Activated effector memory CD4-positive, alpha-beta T cell treated with anti-CD3 and anti-CD28 coated beads, Interleukin-2, amount 50 U/mL, for 16 hours (primary cell): ENCODE measurements around the gene BTBD19.

Source experiments
- DNase-seq: peaks from one replicate; pipeline ENCODE4 v3.0.0-alpha.2; 2020

Gene BTBD19

GRCh38 chr1:44810101-44810761, 1.9 kb downstream of the BTBD19 start:
- DNase-seq, result peak; percentile 80

GRCh38 chr1:44810762-44811105, 2.4 kb downstream of the BTBD19 start:
- peak; percentile 62 for DNase-seq

- peak; percentile 34 for DNase-seq
Observed at GRCh38 chr1:44811234-44811633, 2.9 kb downstream of the BTBD19 start.

- peak; percentile 66 for DNase-seq
Observed at GRCh38 chr1:44812822-44813543, 4.7 kb downstream of the BTBD19 start.

- peak; percentile 47 for DNase-seq
Observed at GRCh38 chr1:44815926-44816325, 7.6 kb downstream of the BTBD19 start.

GRCh38 chr1:44817307-44817706, 9.0 kb downstream of the BTBD19 start:
- DNase-seq, result no peak

GRCh38 chr1:44817771-44818495, 9.6 kb downstream of the BTBD19 start:
- DNase-seq, result peak; percentile 60

GRCh38 chr1:44819196-44819607, 10.9 kb downstream of the BTBD19 start:
- DNase-seq, result no peak

- DNase-seq, result peak; percentile 90
Observed at GRCh38 chr1:44819608-44820327, 11.4 kb downstream of the BTBD19 start.

- peak; percentile 57 for DNase-seq
Observed at GRCh38 chr1:44820328-44821239, 12.3 kb downstream of the BTBD19 start.

- DNase-seq, result peak; percentile 56
Observed at GRCh38 chr1:44821240-44821715, 13.0 kb downstream of the BTBD19 start.

GRCh38 chr1:44822131-44822701, 13.9 kb downstream of the BTBD19 start:
- DNase-seq, result peak; percentile 63

GRCh38 chr1:44822981-44823451, 14.7 kb downstream of the BTBD19 start:
- DNase-seq, result peak; percentile 61

- DNase-seq, result peak; percentile 31
Observed at GRCh38 chr1:44824392-44824791, 16.1 kb downstream of the BTBD19 start.

GRCh38 chr1:44826375-44827196, 18.3 kb downstream of the BTBD19 start:
- peak; percentile 53 for DNase-seq

- DNase-seq, result peak; percentile 62
Observed at GRCh38 chr1:44827197-44828002, 19.1 kb downstream of the BTBD19 start.

- peak; percentile 61 for DNase-seq
Observed at GRCh38 chr1:44828003-44828651, 19.8 kb downstream of the BTBD19 start.

- peak; percentile 53 for DNase-seq
Observed at GRCh38 chr1:44828841-44829440, 20.6 kb downstream of the BTBD19 start.
